Transverse colon (tissue), 4 donors: ENCODE data around the gene PTPRG. TPM values are rescaled to one million over a fixed set of nuclear protein-coding genes. Genes with fewer than 3 reads are reported as not detected.
"Not testable (repeated sequence)": the region's sequence is repeated elsewhere in the genome, so short reads cannot be mapped to it uniquely, and the experiment has no call there.

Experiments used
- DNase-seq: peaks from one replicate; pipeline ENCODE4 v3.0.0-alpha.2; 2019
- H3K27ac ChIP-seq, 4 donors: fragments of 200-600 bp; sonication (generic); 2 replicates each; pipeline ENCODE4 v1.5.1; 2016 to 2018; ENCODE audit warnings: inconsistent platforms in 4 of 4
- H3K27me3 ChIP-seq: fragments of 200-600 bp; sonication (generic); 2 replicates; pipeline ENCODE4 v1.5.1; 2017; ENCODE audit warnings: inconsistent platforms
- H3K36me3 ChIP-seq, 4 donors: fragments of 200-600 bp; sonication (generic); 2 replicates each; pipeline ENCODE4 v1.5.1; 2017 to 2019; ENCODE audit warnings: inconsistent platforms in 4 of 4
- H3K4me1 ChIP-seq, 4 donors: fragments of 200-600 bp; sonication (generic); 2 replicates each; pipeline ENCODE4 v1.5.1; 2017 to 2020; ENCODE audit warnings: inconsistent platforms in 4 of 4
- H3K4me3 ChIP-seq, 4 donors: fragments of 200-600 bp; sonication (generic); 1 replicate in 1 of 4; 2 replicates in 3 of 4; pipeline versions ENCODE4 v1.5.1 to v1.6.1; 2017 to 2019; ENCODE audit warnings: inconsistent platforms in 4 of 4
- H3K9me3 ChIP-seq, 2 donors: fragments of 200-600 bp; sonication (generic); 2 replicates each; pipeline ENCODE4 v1.5.1; 2017 to 2019; ENCODE audit warnings: inconsistent platforms in 2 of 2
- CTCF ChIP-seq, 5 experiments: fragments of 200-600 bp in 3 of 5; fragments of 450-650 bp in 2 of 5; sonication (generic) in 3 of 5; IDR thresholded peaks; 1 replicate in 2 of 5; 2 replicates in 3 of 5; pipeline ENCODE4 v1.5.1; 2016 to 2017; ENCODE audit warnings: antibody characterized with exemption in 5 of 5, inconsistent platforms in 3 of 5, mild to moderate bottlenecking in 2 of 5, moderate library complexity in 1 of 5
- EP300 ChIP-seq: sonication (generic); formaldehyde crosslinking; IDR thresholded peaks from one replicate; pipeline ENCODE4 v1.6.1; 2017; ENCODE audit warnings: antibody characterized with exemption, low read depth
- POLR2A ChIP-seq: fragments of 450-650 bp; IDR thresholded peaks from one replicate; pipeline ENCODE4 v1.6.1; 2016; ENCODE audit warnings: antibody characterized with exemption, mild to moderate bottlenecking, moderate library complexity
- POLR2AphosphoS5 ChIP-seq, 3 donors: sonication (generic); formaldehyde crosslinking; IDR thresholded peaks; one replicate each; pipeline ENCODE4 v1.6.1; 2016; ENCODE audit warnings: antibody characterized with exemption in 3 of 3
- WGBS, 2 donors: methylation state at CpG; one replicate each; pipeline ENCODE4 v1.1.5; 2018; ENCODE audit warnings: low coverage in 1 of 2; 5-methylcytosine and 5-hydroxymethylcytosine counted together
- in situ Hi-C, 4 donors: fragments of 200-750 bp; cut with MboI; loops; one replicate each; pipeline versions ENCODE4 v1.15.0 to v1.15.1; 2017; ENCODE audit warnings: low sequenced_read_pairs in 3 of 4, low pct_ligation_motif_present in 1 of 4, low pct_unique_long_range_greater_than_20kb in 1 of 4
- intact Hi-C: fragments of 100-400 bp; cut with DNase I; formaldehyde crosslinking; loops from one replicate; pipeline ENCODE4 v1.15.1; 2023; ENCODE audit warnings: low total_unique reads
- total RNA-seq, 4 donors: library from RNA; depleted of rRNA; stranded (reverse); fragments of >200 nt; gene quantifications; one replicate each; pipeline ENCODE4 v1.1.0, GENCODE V29; 2016

PTPRG gene
- total RNA-seq, 4 donors from 2014 or later = 29.2 to 83.4 (median 41.6) TPM

- H3K9me3 ChIP-seq = no peaks in the 10 kb centered on the region
- H3K36me3 ChIP-seq = no peaks in the 10 kb centered on the region
- H3K4me3 ChIP-seq = no peak overlapping the region
- H3K27me3 ChIP-seq = no peaks in the 10 kb centered on the region
- TF ChIP-seq EP300 (no peak), CTCF (IDR thresholded peaks at IDR 0.05) (no peak), POLR2A (no peak), POLR2AphosphoS5 (IDR thresholded peaks at IDR 0.05) (no peak)
- H3K4me1 ChIP-seq = peaks cover 0 to 6% (median 0%) of the 10 kb centered on the region in 4 donors
- intact Hi-C loops = no loop called here
- H3K27ac ChIP-seq = no peak overlapping the region
- DNase-seq = peak; percentile 15
- 14 to 49% methylated on average over 4 of the region's 4 CpGs for WGBS, 2 donors
- in situ Hi-C loops = no loop called here
Observed at GRCh38 chr3:61715886-61716527, 154.6 kb downstream of the PTPRG start.

GRCh38 chr3:61716693-61717092, 155.3 kb downstream of the PTPRG start:
- intact Hi-C loops, H3K36me3 ChIP-seq, H3K4me3 ChIP-seq, in situ Hi-C loops, H3K4me1 ChIP-seq, DNase-seq, H3K27me3 ChIP-seq, H3K9me3 ChIP-seq, H3K27ac ChIP-seq: not testable (repeated sequence)
- 73 to 79% methylated on average over 7 to 8 of the region's 8 CpGs for WGBS, 2 donors

DNA sequence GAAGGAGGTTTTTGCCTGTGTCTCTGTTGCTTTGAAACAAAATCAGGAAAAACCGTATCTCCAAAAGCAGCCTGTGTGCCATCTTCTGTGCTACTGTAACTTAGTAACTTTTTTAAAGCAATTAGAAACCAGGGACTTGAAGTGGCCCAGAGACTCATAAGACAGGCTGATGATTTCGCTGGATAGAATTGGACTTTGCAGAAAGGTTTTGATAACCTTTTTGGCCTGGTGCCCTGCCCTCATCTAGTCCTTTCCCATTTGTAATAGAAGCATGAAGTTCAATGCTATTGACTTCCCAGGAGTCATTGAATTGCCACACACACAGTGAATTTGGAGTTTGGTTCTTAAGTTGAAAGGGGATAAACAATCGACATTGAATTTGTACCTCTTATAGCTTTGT, 157.2 kb downstream of the PTPRG start:
- Histone ChIP-seq H3K27me3 (no peaks in the 10 kb centered on the region), H3K9me3 (no peaks in the 10 kb centered on the region), H3K4me1 (peaks cover 0 to 11% (median 0%) of the 10 kb centered on the region in 4 donors), H3K27ac (no peak overlapping the region), H3K36me3 (no peaks in the 10 kb centered on the region), H3K4me3 (no peak overlapping the region)
- no peak for TF ChIP-seq POLR2AphosphoS5 (IDR thresholded peaks at IDR 0.05)
- no peak for TF ChIP-seq POLR2A
- intact Hi-C loops = no loop called here
- WGBS, 2 donors = 90 to 92% methylated on average over 3 of the region's 3 CpGs
- in situ Hi-C loops = no loop called here
- DNase-seq = no peak

DNA sequence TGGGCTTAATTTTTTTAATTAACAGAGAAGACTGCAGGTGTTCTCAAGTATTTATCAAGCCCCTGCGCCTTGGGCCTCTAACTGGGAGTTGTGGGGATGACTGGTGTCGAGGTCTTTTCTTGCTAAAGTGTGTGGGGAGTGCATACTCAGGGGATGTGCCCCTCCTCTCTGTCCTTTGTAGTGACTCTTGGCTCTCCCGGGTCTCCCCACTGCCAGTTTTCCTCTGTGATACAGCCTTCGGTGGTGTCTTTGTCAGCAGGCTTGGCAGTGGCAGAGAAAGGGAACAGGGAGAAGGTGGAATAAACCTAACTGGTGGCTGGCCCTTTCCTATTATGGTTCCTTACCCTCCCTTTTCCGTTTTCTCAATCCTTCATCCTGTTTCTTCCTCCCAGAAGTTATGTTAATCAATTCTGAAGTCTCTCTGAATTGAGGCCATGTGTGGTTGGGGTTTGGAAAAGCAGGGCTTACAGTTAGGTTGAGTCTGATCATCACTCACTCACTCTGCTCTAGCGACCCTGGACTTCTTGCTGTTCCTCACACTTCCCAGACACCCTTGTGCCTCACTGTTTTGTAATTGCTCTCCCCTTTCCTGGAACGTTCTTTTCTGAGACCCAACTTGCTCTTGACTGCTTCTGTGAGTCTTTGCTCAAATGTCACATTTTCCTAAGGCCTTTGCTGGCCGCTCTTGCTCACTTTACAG, 158.1 kb downstream of the PTPRG start:
- Histone ChIP-seq H3K27ac (no peak overlapping the region), H3K4me3 (no peak overlapping the region), H3K36me3 (no peaks in the 10 kb centered on the region), H3K27me3 (no peaks in the 10 kb centered on the region), H3K9me3 (no peaks in the 10 kb centered on the region), H3K4me1 (peaks cover 0 to 11% (median 0%) of the 10 kb centered on the region in 4 donors)
- in situ Hi-C loops = no loop called here
- intact Hi-C loops = no loop called here
- TF ChIP-seq POLR2AphosphoS5 (IDR thresholded peaks at IDR 0.05) = no peak
- no peak for TF ChIP-seq POLR2A
- TF ChIP-seq CTCF (IDR thresholded peaks at IDR 0.05) = no peak
- no peak for TF ChIP-seq EP300
- DNase-seq = no peak
- 73 to 96% methylated on average over 2 to 8 of the region's 8 CpGs for WGBS, 2 donors

GRCh38 chr3:61723038-61723437, 161.7 kb downstream of the PTPRG start:
- no peak overlapping the region for H3K27ac ChIP-seq
- no peaks in the 10 kb centered on the region for H3K27me3 ChIP-seq
- no peak overlapping the region for H3K4me3 ChIP-seq
- no peaks in the 10 kb centered on the region for H3K9me3 ChIP-seq
- DNase-seq = no peak
- intact Hi-C loops (no loop called here), in situ Hi-C loops (no loop called here)
- H3K36me3 ChIP-seq = no peaks in the 10 kb centered on the region
- peaks cover 0 to 26% (median 10%) of the 10 kb centered on the region in 4 donors for H3K4me1 ChIP-seq
- TF ChIP-seq CTCF (IDR thresholded peaks at IDR 0.05) (no peak), EP300 (no peak), POLR2AphosphoS5 (IDR thresholded peaks at IDR 0.05) (no peak), POLR2A (no peak)
